Skeletal muscle satellite cell (primary cell): ENCODE results near the gene PEX5L.

Source experiments
- H3K27me3 ChIP-seq: 2 replicates; pipeline ENCODE4 v1.7.0; 2013; ENCODE audit warnings: low read length; ENCODE audit not compliant: control insufficient read depth, insufficient read depth
- H3K36me3 ChIP-seq: 2 replicates; pipeline ENCODE4 v1.7.0; 2013; ENCODE audit warnings: mild to moderate bottlenecking, control low read depth, low read length; ENCODE audit not compliant: insufficient read depth
- H3K4me1 ChIP-seq: 2 replicates; pipeline ENCODE4 v1.7.0; 2013; ENCODE audit warnings: low read length; ENCODE audit not compliant: control insufficient read depth, insufficient read depth
- H3K4me2 ChIP-seq: 2 replicates; pipeline ENCODE4 v1.7.0; 2013; ENCODE audit warnings: mild to moderate bottlenecking, low read length
- H3K4me3 ChIP-seq: 2 replicates; pipeline ENCODE4 v1.7.0; 2013; ENCODE audit warnings: low read length
- H3K9ac ChIP-seq: 2 replicates; pipeline ENCODE4 v1.7.0; 2013; ENCODE audit warnings: mild to moderate bottlenecking, low read depth, low read length, moderate library complexity
- H3K9me3 ChIP-seq: replicated peaks from 2 replicates; pipeline ENCODE4 v1.7.0; 2013; ENCODE audit warnings: mild to moderate bottlenecking, control low read depth, low read length

Gene PEX5L

DNA sequence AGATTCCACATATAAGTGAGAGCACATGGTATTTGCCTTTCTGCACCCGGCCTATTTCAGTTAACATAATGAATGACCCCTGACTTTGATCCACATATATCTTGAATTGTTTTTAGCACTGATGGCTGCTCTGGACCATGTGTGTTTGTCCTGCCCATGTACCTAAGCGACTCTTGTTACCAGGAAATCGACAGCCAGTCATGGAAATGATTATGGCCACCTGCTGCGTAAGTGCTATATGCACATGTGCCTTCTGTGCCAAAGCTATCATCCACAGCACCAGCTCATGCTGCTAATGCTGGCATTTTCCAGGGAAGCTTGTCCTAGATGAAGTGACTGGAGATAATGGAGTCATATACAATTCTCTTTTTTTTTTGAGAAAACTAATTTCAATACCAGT is 103.7 kb downstream of the PEX5L start:
- no peaks in the 10 kb centered on the region for H3K9me3 ChIP-seq
- H3K36me3 ChIP-seq = no peaks in the 10 kb centered on the region
- no peak overlapping the region for H3K9ac ChIP-seq
- no peak overlapping the region for H3K4me3 ChIP-seq
- H3K4me1 ChIP-seq = no peaks in the 10 kb centered on the region
- H3K4me2 ChIP-seq = no peak overlapping the region
- H3K27me3 ChIP-seq = no peaks in the 10 kb centered on the region

- Histone ChIP-seq H3K9ac (no peak overlapping the region), H3K4me3 (no peak overlapping the region), H3K27me3 (no peaks in the 10 kb centered on the region), H3K36me3 (no peaks in the 10 kb centered on the region), H3K9me3 (no peaks in the 10 kb centered on the region), H3K4me1 (no peaks in the 10 kb centered on the region), H3K4me2 (no peak overlapping the region)
Observed at GRCh38 chr3:179932674-179933073, 104.1 kb downstream of the PEX5L start.

- Histone ChIP-seq H3K36me3 (no peaks in the 10 kb centered on the region), H3K27me3 (no peaks in the 10 kb centered on the region), H3K4me1 (no peaks in the 10 kb centered on the region), H3K4me3 (no peak overlapping the region), H3K9ac (no peak overlapping the region), H3K9me3 (no peaks in the 10 kb centered on the region), H3K4me2 (no peak overlapping the region)
Observed at GRCh38 chr3:179929091-179929529, 107.6 kb downstream of the PEX5L start.

DNA sequence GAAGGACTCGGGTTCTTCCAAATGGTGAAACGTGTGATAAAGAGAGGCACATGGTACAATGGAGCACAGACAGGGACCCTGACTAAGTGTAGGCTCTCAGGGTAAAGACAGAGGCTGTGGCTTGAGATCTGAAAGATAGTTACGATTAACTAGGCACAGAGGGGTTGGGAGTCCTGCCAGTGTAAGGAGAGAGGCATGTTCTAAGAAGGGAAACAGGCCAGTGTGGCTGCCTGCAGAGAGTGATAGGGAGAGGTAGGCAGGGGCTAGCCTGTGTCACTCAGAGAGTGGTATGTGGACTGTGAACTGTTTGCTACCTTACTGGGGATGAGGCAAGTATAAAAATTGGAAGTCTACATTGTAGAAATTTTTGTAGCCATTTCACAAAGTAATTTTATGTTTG is 109.5 kb downstream of the PEX5L start:
- H3K4me2 ChIP-seq = no peak overlapping the region

GRCh38 chr3:179921951-179922350 is 114.8 kb downstream of the PEX5L start:
- Histone ChIP-seq H3K9ac (no peak overlapping the region), H3K4me3 (no peak overlapping the region), H3K27me3 (no peaks in the 10 kb centered on the region), H3K4me2 (no peak overlapping the region), H3K36me3 (no peaks in the 10 kb centered on the region), H3K4me1 (no peaks in the 10 kb centered on the region), H3K9me3 (no peaks in the 10 kb centered on the region)

More for the DNA sequence above, 109.5 kb downstream of the PEX5L start:
- Histone ChIP-seq H3K36me3 (no peaks in the 10 kb centered on the region), H3K27me3 (no peaks in the 10 kb centered on the region), H3K4me1 (no peaks in the 10 kb centered on the region), H3K9me3 (no peaks in the 10 kb centered on the region), H3K4me3 (no peak overlapping the region), H3K9ac (no peak overlapping the region)

- Histone ChIP-seq H3K27me3 (no peaks in the 10 kb centered on the region), H3K36me3 (no peaks in the 10 kb centered on the region)
Observed at GRCh38 chr3:179921500-179921899, 115.2 kb downstream of the PEX5L start.

GRCh38 chr3:179907784-179908482 is 128.8 kb downstream of the PEX5L start:
- H3K27me3 ChIP-seq = no peaks in the 10 kb centered on the region
- no peaks in the 10 kb centered on the region for H3K36me3 ChIP-seq
- no peak overlapping the region for H3K4me3 ChIP-seq
- no peaks in the 10 kb centered on the region for H3K4me1 ChIP-seq
- H3K9ac ChIP-seq = no peak overlapping the region
- no peaks in the 10 kb centered on the region for H3K9me3 ChIP-seq
- no peak overlapping the region for H3K4me2 ChIP-seq

More at GRCh38 chr3:179921500-179921899, 115.2 kb downstream of the PEX5L start:
- Histone ChIP-seq H3K9ac (no peak overlapping the region), H3K4me3 (no peak overlapping the region), H3K9me3 (no peaks in the 10 kb centered on the region), H3K4me2 (no peak overlapping the region), H3K4me1 (no peaks in the 10 kb centered on the region)

GRCh38 chr3:179902061-179902460 is 134.7 kb downstream of the PEX5L start:
- Histone ChIP-seq H3K9ac (no peak overlapping the region), H3K4me3 (no peak overlapping the region), H3K4me2 (no peak overlapping the region), H3K4me1 (no peaks in the 10 kb centered on the region), H3K36me3 (no peaks in the 10 kb centered on the region), H3K27me3 (peaks cover 11% of the 10 kb centered on the region), H3K9me3 (no peaks in the 10 kb centered on the region)

- Histone ChIP-seq H3K36me3 (no peaks in the 10 kb centered on the region), H3K9ac (no peak overlapping the region), H3K9me3 (no peaks in the 10 kb centered on the region), H3K4me3 (no peak overlapping the region), H3K27me3 (peaks cover 19% of the 10 kb centered on the region), H3K4me2 (no peak overlapping the region), H3K4me1 (no peaks in the 10 kb centered on the region)
Observed at GRCh38 chr3:179898024-179898423, 138.7 kb downstream of the PEX5L start.

- no peaks in the 10 kb centered on the region for H3K9me3 ChIP-seq
- H3K4me1 ChIP-seq = no peaks in the 10 kb centered on the region
- no peak overlapping the region for H3K4me2 ChIP-seq
- no peak overlapping the region for H3K4me3 ChIP-seq
- peaks cover 19% of the 10 kb centered on the region for H3K27me3 ChIP-seq
- no peaks in the 10 kb centered on the region for H3K36me3 ChIP-seq
- H3K9ac ChIP-seq = no peak overlapping the region
Observed at GRCh38 chr3:179897231-179897630, 139.5 kb downstream of the PEX5L start.

GRCh38 chr3:179896507-179896906 is 140.2 kb downstream of the PEX5L start:
- Histone ChIP-seq H3K4me3 (no peak overlapping the region), H3K9me3 (no peaks in the 10 kb centered on the region), H3K4me2 (no peak overlapping the region), H3K4me1 (no peaks in the 10 kb centered on the region), H3K36me3 (no peaks in the 10 kb centered on the region), H3K27me3 (peaks cover 13% of the 10 kb centered on the region), H3K9ac (no peak overlapping the region)

DNA sequence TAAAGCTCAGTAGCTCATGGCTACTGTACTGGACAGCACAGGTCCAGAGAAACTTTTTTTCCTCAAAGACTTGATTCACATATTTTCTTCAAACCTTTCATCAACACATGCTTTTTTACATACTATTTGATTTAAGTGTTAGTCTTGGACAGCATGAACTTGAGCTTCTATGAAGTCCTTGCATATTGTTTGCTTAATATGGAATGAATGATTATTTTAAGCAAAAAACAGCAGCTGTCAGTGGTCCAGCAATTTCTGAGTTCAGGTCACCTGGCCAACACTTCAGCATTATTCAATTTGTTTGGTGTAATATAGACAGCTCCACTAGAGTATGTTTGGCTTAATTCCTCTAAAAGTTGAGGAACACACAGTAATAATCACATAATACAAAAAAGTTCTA is 141.4 kb downstream of the PEX5L start:
- Histone ChIP-seq H3K4me1 (no peaks in the 10 kb centered on the region), H3K9ac (no peak overlapping the region), H3K4me3 (no peak overlapping the region), H3K4me2 (no peak overlapping the region), H3K9me3 (no peaks in the 10 kb centered on the region), H3K36me3 (no peaks in the 10 kb centered on the region), H3K27me3 (peaks cover 12% of the 10 kb centered on the region)
